LNCAP (cell line): ENCODE results near the gene MYO1B.

ENCODE experiments used
- TF ChIP-seq, protein P1 (sequence below): fragments of 450-650 bp; IDR thresholded peaks from 2 replicates; pipeline ENCODE4 v1.5.1; 2017; ENCODE audit warnings: mild to moderate bottlenecking

The MYO1B gene

DNA sequence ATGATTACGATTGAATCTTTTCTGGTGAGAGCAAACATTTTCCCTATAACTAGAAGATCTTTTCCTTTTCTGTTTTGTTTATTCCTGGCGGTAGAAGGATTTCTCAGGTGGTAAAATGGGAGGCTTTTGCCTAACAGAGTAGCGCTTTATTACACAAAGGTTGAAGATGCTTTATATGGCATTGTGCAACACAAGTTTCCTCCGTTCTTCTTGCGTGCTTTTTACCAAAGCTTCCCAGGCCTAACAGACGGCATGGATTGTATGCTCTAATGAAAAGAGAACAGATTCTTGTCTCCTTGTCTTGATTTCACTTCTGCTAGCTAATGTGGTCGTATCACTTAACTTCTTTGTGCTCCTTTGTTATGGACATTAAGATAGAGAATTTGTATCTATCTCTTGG lies 43.8 kb downstream of the MYO1B start:
- TF ChIP-seq, protein P1, sequence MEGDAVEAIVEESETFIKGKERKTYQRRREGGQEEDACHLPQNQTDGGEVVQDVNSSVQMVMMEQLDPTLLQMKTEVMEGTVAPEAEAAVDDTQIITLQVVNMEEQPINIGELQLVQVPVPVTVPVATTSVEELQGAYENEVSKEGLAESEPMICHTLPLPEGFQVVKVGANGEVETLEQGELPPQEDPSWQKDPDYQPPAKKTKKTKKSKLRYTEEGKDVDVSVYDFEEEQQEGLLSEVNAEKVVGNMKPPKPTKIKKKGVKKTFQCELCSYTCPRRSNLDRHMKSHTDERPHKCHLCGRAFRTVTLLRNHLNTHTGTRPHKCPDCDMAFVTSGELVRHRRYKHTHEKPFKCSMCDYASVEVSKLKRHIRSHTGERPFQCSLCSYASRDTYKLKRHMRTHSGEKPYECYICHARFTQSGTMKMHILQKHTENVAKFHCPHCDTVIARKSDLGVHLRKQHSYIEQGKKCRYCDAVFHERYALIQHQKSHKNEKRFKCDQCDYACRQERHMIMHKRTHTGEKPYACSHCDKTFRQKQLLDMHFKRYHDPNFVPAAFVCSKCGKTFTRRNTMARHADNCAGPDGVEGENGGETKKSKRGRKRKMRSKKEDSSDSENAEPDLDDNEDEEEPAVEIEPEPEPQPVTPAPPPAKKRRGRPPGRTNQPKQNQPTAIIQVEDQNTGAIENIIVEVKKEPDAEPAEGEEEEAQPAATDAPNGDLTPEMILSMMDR, result no peak

DNA sequence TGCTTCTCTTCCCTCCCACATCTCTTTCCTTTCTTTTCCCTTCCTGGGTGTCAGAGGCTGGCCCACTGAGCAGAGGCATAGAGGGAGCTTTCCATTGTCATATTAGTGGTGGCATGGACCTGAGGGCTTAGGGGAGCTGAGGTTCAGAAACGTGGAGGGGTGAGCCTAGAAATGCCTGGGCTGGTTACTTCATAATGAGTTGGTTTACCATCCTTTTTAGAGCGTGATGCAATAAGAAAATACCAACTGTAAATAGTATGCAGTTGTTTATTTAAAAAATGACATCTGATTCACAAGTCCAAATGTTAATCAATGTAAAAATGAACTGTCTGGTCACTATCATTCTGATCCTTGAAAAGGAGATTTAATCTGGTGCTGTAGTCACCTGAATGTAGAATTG lies 46.3 kb downstream of the MYO1B start:
- TF ChIP-seq, protein P1, result no peak

GRCh38 chr2:191292869-191293268 lies 47.7 kb downstream of the MYO1B start:
- TF ChIP-seq, protein P1, result no peak

DNA sequence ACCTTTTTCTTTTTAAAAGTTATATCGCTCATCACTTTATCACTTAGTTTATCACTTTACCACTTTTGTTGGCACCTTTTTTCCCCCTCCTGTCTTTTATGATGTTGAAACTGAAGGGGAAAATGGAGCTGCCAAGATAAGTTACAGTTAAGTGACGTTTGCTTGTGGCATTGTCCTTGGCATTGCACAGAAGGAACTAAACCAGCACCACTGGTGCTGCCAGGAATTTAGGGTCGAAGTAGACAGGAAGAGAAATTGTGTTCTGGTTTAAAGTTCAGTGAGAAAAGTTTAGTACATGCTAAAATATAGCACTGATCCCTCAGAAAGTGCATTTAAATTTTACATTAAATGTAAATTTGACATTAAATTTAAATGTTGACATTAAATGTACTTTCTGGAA lies 49.9 kb downstream of the MYO1B start:
- TF ChIP-seq, protein P1, result no peak

DNA sequence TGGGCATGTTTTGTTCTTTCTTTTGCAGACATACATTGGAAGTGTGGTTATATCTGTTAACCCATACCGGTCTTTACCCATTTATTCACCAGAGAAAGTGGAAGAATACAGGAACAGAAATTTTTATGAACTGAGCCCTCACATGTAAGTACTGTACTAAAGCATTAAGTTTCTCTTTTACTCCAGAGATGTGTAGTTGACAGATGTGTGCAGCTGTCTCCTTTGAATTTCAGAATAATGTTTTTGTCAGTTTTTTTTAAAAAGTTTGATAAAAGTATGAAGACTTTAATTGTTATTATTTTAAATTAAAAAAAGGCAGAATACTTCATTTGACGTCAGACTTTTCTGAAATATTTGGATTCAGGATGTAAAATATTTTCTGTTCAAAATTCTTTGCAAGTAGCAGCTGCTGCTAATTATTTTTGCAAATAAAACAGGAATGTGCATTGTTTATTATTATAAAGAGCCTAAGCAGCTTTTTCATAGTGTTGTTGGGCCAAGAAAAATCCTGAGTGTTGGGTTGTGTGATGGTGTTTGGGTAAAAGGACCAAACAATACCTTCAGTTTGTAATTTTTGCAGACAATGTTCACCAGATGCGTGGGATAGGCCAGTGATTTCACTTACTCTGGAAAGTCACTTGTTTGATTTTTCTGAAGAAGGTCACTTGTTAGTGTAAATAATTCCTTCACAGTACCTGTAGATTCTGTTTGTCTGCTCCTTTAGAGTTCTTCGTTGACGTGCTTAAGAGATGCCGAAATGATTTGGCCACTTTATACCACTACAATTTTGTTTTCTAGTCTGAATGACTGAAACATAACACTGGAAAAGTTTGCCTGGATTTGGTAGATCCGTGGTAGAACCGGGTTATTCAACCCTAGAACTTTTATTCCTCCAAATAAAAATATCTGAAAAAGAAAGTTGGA lies 51.1 kb downstream of the MYO1B start:
- TF ChIP-seq, protein P1, result no peak

GRCh38 chr2:191297033-191297432 lies 51.8 kb downstream of the MYO1B start:
- TF ChIP-seq, protein P1, result no peak

- TF ChIP-seq, protein P1, result no peak
Measured at GRCh38 chr2:191298306-191298705, 53.1 kb downstream of the MYO1B start.
